WTC11 (cell line): ENCODE results near the gene NEK6. TPM values are rescaled to one million over a fixed set of nuclear protein-coding genes. Genes with fewer than 3 reads are reported as not detected.

Experiments
- ATAC-seq: fragments of 200-7000 bp; cut with Tn5 transposase; 2 replicates; pipeline ENCODE4 v1.10.0; 2021; ENCODE audit warnings: mild to moderate bottlenecking, moderate library complexity
- CTCF ChIA-PET: fragments of 300-600 bp; sonication (Branson Sonifier 250); formaldehyde crosslinking; loops from one replicate; lab custom pipeline; 2021; ENCODE audit warnings: antibody characterized with exemption; lab: Charles Lee
- POLR2A ChIA-PET: fragments of 350-600 bp; sonication (Branson Sonifier 250); formaldehyde crosslinking; loops from one replicate; lab custom pipeline; 2021; ENCODE audit warnings: antibody characterized with exemption; lab: Charles Lee
- DNase-seq: peaks from one replicate; pipeline ENCODE4 v3.0.0; 2021; ENCODE audit warnings: low spot score
- H3K27ac Mint-ChIP-seq: 2 replicates; pipeline ENCODE4 v1.8.0; 2021; ENCODE audit warnings: mixed read lengths
- H3K27me3 Mint-ChIP-seq: 2 replicates; pipeline ENCODE4 v1.8.0; 2021; ENCODE audit warnings: low read depth, mild to moderate bottlenecking, moderate library complexity, mixed read lengths
- H3K36me3 Mint-ChIP-seq: 2 replicates; pipeline ENCODE4 v1.8.0; 2021; ENCODE audit warnings: mixed read lengths
- H3K4me1 Mint-ChIP-seq: 2 replicates; pipeline ENCODE4 v1.8.0; 2022; ENCODE audit warnings: mixed read lengths
- H3K4me3 Mint-ChIP-seq: 2 replicates; pipeline ENCODE4 v1.8.0; 2021; ENCODE audit warnings: mild to moderate bottlenecking, moderate library complexity, mixed read lengths
- H3K9me3 Mint-ChIP-seq: 2 replicates; pipeline ENCODE4 v1.8.0; 2021; ENCODE audit warnings: mixed read lengths
- CREB1 ChIP-seq: sonication (generic); formaldehyde crosslinking; IDR thresholded peaks from 2 replicates; pipeline ENCODE4 v1.8.0; 2023; ENCODE audit warnings: mild to moderate bottlenecking, missing genetic modification reagents
- EMX1 ChIP-seq: fragments of 250-450 bp; sonication (Bioruptor Pico); IDR thresholded peaks from 2 replicates; pipeline ENCODE4 v1.8.0; 2021; ENCODE audit warnings: mild to moderate bottlenecking
- ETV6 ChIP-seq: sonication (generic); formaldehyde crosslinking; IDR thresholded peaks from 2 replicates; pipeline ENCODE4 v1.8.1; 2022; ENCODE audit warnings: mild to moderate bottlenecking, missing genetic modification reagents
- FOXK1 ChIP-seq: sonication (generic); formaldehyde crosslinking; IDR thresholded peaks from 2 replicates; pipeline ENCODE4 v1.8.0; 2022; ENCODE audit warnings: mild to moderate bottlenecking, moderate library complexity, missing genetic modification reagents
- GABPB1 ChIP-seq: sonication (generic); formaldehyde crosslinking; IDR thresholded peaks from 2 replicates; pipeline ENCODE4 v1.8.1; 2023; ENCODE audit warnings: mild to moderate bottlenecking, missing genetic modification reagents
- JUN ChIP-seq: sonication (generic); formaldehyde crosslinking; IDR thresholded peaks from 2 replicates; pipeline ENCODE4 v1.8.0; 2023; ENCODE audit warnings: mild to moderate bottlenecking, missing genetic modification reagents
- NFYB ChIP-seq: sonication (generic); formaldehyde crosslinking; conservative IDR thresholded peaks from 2 replicates; pipeline ENCODE4 v1.8.0; 2022; ENCODE audit warnings: low read depth, missing genetic modification reagents
- SP1 ChIP-seq: sonication (generic); formaldehyde crosslinking; conservative IDR thresholded peaks from 2 replicates; pipeline ENCODE4 v1.8.1; 2022; ENCODE audit warnings: missing genetic modification reagents
- TCF7 ChIP-seq: sonication (generic); formaldehyde crosslinking; IDR thresholded peaks from 2 replicates; pipeline ENCODE4 v1.8.0; 2022; ENCODE audit warnings: mild to moderate bottlenecking, low read depth, missing genetic modification reagents, moderate library complexity
- ZNF219 ChIP-seq: sonication (generic); formaldehyde crosslinking; IDR thresholded peaks from 2 replicates; pipeline ENCODE4 v1.8.0; 2023; ENCODE audit warnings: missing genetic modification reagents, mild to moderate bottlenecking, borderline replicate concordance
- ZNF232 ChIP-seq: sonication (generic); formaldehyde crosslinking; IDR thresholded peaks from 2 replicates; pipeline ENCODE4 v1.8.0; 2022; ENCODE audit warnings: mild to moderate bottlenecking, missing genetic modification reagents
- ZNF396 ChIP-seq: fragments of 250-450 bp; sonication (Bioruptor Pico); IDR thresholded peaks from 2 replicates; pipeline ENCODE4 v1.8.0; 2021; ENCODE audit warnings: mild to moderate bottlenecking, moderate library complexity, borderline replicate concordance
- total RNA-seq: library from RNA; stranded (reverse); gene quantifications from 3 replicates; pipeline ENCODE4 v1.2.3, GENCODE V29; 2021
- TF ChIP-seq, protein P1 (sequence below): sonication (generic); formaldehyde crosslinking; IDR thresholded peaks from 2 replicates; pipeline ENCODE4 v1.8.0; 2023; ENCODE audit warnings: missing genetic modification reagents, mild to moderate bottlenecking, borderline replicate concordance
- TF ChIP-seq, protein P2 (sequence below): fragments of 250-450 bp; sonication (Bioruptor Pico); IDR thresholded peaks from 2 replicates; pipeline ENCODE4 v1.9.0; 2021; ENCODE audit warnings: mild to moderate bottlenecking, borderline replicate concordance
- TF ChIP-seq, protein P3 (sequence below): sonication (generic); formaldehyde crosslinking; conservative IDR thresholded peaks from 2 replicates; pipeline ENCODE4 v1.8.1; 2023; ENCODE audit warnings: mild to moderate bottlenecking, low read depth, missing genetic modification reagents, moderate library complexity
- TF ChIP-seq, protein P4 (sequence below): sonication (generic); formaldehyde crosslinking; IDR thresholded peaks from 2 replicates; pipeline ENCODE4 v1.8.0; 2022; ENCODE audit warnings: missing genetic modification reagents
- TF ChIP-seq, protein P5 (sequence below): sonication (generic); formaldehyde crosslinking; IDR thresholded peaks from 2 replicates; pipeline ENCODE4 v1.8.1; 2022; ENCODE audit warnings: mild to moderate bottlenecking, moderate library complexity, missing genetic modification reagents

The NEK6 gene
- total RNA-seq, 1 experiment from 2014 or later = 23.0 TPM

DNA sequence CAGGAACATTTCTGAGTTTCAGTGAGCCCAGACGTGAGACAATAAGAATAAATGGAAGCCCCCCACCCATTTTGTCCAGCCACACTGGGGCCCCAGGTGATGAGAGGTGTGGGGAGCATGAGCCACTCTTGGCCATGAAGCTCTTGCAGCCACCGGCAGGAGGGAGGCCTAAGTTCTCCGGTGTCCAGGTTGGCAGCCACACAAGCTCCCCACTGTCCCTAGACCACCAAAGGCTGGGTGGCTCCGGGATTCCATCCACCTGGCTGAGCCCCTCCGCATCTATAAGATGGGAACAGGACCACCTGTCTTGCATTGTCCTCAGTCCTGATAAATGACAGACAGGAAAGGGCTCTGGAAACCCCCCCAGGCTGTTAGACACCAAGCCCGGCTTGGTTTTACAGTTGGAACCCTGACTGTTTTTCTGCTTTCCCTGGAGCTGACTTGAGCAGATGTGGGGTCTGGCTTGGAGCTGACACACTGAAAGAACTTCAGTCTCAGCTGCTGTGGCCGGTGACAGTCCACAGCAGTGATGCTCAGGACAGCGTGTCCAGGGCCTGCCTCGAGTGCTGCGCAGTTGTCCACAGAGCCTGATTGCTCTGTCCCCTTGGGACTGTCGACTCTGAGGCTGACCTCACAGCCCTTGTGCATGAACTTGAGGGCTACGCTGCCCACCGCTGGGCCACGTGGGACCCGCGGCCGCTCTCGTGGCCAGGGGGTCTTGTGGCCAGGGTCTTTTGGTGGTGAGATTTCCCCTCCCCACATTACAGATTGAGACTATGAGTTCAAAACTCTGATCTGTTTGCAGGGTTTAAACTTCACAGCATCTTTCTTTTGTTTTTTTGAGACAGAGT, 82.7 kb downstream of the NEK6 start:
- Mint-ChIP-seq H3K27me3 (no peaks in the 10 kb centered on the region), H3K4me1 (peaks cover 13% of the 10 kb centered on the region), H3K4me3 (no peak overlapping the region), H3K27ac (no peak overlapping the region), H3K36me3 (peaks cover 18% of the 10 kb centered on the region)
- CTCF ChIA-PET = interaction anchor here (0.7 to 3.0 kb wide), 6 partner anchors 16 to 300 kb away, joined by 3 to 14 read pairs (median 4); no protein-coding TSS in a partner anchor
- POLR2A ChIA-PET = no interaction called here
- ATAC-seq = no peak
- DNase-seq = no peak
- TF ChIP-seq, protein P1, sequence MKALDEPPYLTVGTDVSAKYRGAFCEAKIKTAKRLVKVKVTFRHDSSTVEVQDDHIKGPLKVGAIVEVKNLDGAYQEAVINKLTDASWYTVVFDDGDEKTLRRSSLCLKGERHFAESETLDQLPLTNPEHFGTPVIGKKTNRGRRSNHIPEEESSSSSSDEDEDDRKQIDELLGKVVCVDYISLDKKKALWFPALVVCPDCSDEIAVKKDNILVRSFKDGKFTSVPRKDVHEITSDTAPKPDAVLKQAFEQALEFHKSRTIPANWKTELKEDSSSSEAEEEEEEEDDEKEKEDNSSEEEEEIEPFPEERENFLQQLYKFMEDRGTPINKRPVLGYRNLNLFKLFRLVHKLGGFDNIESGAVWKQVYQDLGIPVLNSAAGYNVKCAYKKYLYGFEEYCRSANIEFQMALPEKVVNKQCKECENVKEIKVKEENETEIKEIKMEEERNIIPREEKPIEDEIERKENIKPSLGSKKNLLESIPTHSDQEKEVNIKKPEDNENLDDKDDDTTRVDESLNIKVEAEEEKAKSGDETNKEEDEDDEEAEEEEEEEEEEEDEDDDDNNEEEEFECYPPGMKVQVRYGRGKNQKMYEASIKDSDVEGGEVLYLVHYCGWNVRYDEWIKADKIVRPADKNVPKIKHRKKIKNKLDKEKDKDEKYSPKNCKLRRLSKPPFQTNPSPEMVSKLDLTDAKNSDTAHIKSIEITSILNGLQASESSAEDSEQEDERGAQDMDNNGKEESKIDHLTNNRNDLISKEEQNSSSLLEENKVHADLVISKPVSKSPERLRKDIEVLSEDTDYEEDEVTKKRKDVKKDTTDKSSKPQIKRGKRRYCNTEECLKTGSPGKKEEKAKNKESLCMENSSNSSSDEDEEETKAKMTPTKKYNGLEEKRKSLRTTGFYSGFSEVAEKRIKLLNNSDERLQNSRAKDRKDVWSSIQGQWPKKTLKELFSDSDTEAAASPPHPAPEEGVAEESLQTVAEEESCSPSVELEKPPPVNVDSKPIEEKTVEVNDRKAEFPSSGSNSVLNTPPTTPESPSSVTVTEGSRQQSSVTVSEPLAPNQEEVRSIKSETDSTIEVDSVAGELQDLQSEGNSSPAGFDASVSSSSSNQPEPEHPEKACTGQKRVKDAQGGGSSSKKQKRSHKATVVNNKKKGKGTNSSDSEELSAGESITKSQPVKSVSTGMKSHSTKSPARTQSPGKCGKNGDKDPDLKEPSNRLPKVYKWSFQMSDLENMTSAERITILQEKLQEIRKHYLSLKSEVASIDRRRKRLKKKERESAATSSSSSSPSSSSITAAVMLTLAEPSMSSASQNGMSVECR (CRISPR knock-in tag) = no peak
- no peak for TF ChIP-seq ZNF219 (CRISPR knock-in tag)
- TF ChIP-seq ETV6 = no peak
- no peak for TF ChIP-seq SP1
- TF ChIP-seq, protein P2, sequence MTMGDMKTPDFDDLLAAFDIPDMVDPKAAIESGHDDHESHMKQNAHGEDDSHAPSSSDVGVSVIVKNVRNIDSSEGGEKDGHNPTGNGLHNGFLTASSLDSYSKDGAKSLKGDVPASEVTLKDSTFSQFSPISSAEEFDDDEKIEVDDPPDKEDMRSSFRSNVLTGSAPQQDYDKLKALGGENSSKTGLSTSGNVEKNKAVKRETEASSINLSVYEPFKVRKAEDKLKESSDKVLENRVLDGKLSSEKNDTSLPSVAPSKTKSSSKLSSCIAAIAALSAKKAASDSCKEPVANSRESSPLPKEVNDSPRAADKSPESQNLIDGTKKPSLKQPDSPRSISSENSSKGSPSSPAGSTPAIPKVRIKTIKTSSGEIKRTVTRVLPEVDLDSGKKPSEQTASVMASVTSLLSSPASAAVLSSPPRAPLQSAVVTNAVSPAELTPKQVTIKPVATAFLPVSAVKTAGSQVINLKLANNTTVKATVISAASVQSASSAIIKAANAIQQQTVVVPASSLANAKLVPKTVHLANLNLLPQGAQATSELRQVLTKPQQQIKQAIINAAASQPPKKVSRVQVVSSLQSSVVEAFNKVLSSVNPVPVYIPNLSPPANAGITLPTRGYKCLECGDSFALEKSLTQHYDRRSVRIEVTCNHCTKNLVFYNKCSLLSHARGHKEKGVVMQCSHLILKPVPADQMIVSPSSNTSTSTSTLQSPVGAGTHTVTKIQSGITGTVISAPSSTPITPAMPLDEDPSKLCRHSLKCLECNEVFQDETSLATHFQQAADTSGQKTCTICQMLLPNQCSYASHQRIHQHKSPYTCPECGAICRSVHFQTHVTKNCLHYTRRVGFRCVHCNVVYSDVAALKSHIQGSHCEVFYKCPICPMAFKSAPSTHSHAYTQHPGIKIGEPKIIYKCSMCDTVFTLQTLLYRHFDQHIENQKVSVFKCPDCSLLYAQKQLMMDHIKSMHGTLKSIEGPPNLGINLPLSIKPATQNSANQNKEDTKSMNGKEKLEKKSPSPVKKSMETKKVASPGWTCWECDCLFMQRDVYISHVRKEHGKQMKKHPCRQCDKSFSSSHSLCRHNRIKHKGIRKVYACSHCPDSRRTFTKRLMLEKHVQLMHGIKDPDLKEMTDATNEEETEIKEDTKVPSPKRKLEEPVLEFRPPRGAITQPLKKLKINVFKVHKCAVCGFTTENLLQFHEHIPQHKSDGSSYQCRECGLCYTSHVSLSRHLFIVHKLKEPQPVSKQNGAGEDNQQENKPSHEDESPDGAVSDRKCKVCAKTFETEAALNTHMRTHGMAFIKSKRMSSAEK (CRISPR knock-in tag) = no peak
- no peak for TF ChIP-seq ZNF232 (CRISPR knock-in tag)
- TF ChIP-seq, all 79 proteins: peak for 0
- peaks cover 14% of the 10 kb centered on the region for H3K9me3 Mint-ChIP-seq

DNA sequence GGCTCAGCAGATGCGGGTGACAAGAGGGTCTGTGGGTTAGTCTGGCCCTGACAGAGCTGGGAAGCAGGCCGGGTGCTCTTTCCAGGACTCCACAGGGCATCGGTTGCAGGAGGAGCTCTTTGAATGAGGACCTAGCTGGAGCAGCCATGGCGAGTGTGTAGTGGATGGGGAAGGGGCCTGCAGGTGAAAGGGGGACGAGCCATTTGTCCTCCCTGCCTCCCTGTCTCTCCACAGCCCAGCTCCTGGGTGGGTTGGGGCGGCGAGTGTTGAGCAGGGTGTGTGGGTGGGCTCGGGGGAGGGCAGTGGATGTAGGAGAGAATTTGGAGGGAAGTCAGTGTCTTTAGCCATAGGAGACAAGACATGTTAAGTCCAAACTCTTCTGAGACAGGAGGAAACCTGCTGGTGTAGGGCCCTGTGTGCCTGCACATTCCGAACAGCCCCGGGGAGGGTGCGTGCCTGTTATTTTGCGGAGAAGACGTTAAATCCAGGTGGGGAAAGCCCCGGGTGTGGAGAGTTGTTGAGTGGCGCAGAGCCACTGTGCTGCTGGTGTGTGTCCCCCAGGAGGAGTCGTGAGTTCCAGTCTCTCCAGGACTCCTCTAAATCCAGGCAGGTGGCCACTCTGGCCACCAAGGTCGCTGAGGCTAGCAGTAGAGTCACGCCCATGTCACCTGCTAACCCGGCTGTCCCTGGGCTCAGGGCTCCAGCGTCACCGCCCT, 83.9 kb downstream of the NEK6 start:
- H3K4me3 Mint-ChIP-seq = no peak overlapping the region
- H3K4me1 Mint-ChIP-seq = peaks cover 13% of the 10 kb centered on the region
- peaks cover 18% of the 10 kb centered on the region for H3K36me3 Mint-ChIP-seq
- CTCF ChIA-PET = interaction anchor here (0.9 to 3.0 kb wide), 3 partner anchors 17 to 215 kb away, joined by 3 to 14 read pairs (median 7); no protein-coding TSS in a partner anchor
- H3K27ac Mint-ChIP-seq = no peak overlapping the region
- POLR2A ChIA-PET = no interaction called here
- DNase-seq = no peak
- no peak for ATAC-seq
- H3K9me3 Mint-ChIP-seq = peaks cover 14% of the 10 kb centered on the region
- no peaks in the 10 kb centered on the region for H3K27me3 Mint-ChIP-seq
- no peak for TF ChIP-seq EMX1 (CRISPR knock-in tag)
- no peak for TF ChIP-seq JUN
- no peak for TF ChIP-seq GABPB1 (CRISPR knock-in tag)
- no peak for TF ChIP-seq TCF7 (CRISPR knock-in tag)
- no peak for TF ChIP-seq FOXK1 (CRISPR knock-in tag)
- no peak for TF ChIP-seq NFYB (CRISPR knock-in tag)
- TF ChIP-seq, protein P3, sequence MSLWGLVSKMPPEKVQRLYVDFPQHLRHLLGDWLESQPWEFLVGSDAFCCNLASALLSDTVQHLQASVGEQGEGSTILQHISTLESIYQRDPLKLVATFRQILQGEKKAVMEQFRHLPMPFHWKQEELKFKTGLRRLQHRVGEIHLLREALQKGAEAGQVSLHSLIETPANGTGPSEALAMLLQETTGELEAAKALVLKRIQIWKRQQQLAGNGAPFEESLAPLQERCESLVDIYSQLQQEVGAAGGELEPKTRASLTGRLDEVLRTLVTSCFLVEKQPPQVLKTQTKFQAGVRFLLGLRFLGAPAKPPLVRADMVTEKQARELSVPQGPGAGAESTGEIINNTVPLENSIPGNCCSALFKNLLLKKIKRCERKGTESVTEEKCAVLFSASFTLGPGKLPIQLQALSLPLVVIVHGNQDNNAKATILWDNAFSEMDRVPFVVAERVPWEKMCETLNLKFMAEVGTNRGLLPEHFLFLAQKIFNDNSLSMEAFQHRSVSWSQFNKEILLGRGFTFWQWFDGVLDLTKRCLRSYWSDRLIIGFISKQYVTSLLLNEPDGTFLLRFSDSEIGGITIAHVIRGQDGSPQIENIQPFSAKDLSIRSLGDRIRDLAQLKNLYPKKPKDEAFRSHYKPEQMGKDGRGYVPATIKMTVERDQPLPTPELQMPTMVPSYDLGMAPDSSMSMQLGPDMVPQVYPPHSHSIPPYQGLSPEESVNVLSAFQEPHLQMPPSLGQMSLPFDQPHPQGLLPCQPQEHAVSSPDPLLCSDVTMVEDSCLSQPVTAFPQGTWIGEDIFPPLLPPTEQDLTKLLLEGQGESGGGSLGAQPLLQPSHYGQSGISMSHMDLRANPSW (CRISPR knock-in tag) = no peak
- TF ChIP-seq, protein P4, sequence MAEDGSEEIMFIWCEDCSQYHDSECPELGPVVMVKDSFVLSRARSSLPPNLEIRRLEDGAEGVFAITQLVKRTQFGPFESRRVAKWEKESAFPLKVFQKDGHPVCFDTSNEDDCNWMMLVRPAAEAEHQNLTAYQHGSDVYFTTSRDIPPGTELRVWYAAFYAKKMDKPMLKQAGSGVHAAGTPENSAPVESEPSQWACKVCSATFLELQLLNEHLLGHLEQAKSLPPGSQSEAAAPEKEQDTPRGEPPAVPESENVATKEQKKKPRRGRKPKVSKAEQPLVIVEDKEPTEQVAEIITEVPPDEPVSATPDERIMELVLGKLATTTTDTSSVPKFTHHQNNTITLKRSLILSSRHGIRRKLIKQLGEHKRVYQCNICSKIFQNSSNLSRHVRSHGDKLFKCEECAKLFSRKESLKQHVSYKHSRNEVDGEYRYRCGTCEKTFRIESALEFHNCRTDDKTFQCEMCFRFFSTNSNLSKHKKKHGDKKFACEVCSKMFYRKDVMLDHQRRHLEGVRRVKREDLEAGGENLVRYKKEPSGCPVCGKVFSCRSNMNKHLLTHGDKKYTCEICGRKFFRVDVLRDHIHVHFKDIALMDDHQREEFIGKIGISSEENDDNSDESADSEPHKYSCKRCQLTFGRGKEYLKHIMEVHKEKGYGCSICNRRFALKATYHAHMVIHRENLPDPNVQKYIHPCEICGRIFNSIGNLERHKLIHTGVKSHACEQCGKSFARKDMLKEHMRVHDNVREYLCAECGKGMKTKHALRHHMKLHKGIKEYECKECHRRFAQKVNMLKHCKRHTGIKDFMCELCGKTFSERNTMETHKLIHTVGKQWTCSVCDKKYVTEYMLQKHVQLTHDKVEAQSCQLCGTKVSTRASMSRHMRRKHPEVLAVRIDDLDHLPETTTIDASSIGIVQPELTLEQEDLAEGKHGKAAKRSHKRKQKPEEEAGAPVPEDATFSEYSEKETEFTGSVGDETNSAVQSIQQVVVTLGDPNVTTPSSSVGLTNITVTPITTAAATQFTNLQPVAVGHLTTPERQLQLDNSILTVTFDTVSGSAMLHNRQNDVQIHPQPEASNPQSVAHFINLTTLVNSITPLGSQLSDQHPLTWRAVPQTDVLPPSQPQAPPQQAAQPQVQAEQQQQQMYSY (CRISPR knock-in tag) = no peak
- TF ChIP-seq CREB1 (CRISPR knock-in tag) = no peak
- no peak for TF ChIP-seq ZNF396 (CRISPR knock-in tag)
- TF ChIP-seq, protein P5, sequence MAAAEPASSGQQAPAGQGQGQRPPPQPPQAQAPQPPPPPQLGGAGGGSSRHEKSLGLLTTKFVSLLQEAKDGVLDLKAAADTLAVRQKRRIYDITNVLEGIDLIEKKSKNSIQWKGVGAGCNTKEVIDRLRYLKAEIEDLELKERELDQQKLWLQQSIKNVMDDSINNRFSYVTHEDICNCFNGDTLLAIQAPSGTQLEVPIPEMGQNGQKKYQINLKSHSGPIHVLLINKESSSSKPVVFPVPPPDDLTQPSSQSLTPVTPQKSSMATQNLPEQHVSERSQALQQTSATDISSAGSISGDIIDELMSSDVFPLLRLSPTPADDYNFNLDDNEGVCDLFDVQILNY (CRISPR knock-in tag) = no peak
